KBM-7 (cell line): ENCODE measurements around the gene LCN15.
"Not testable (repeated sequence)": the region's sequence is repeated elsewhere in the genome, so short reads cannot be mapped to it uniquely, and the experiment has no call there.

Source experiments
- DNase-seq: peaks from one replicate; pipeline ENCODE4 v3.0.0-alpha.2; 2015
- in situ Hi-C: fragments of 300-500 bp; cut with MboI; formaldehyde crosslinking; loops from 2 replicates; pipeline ENCODE4 v1.14.3; 2020; ENCODE audit warnings: low sequenced_read_pairs, low pct_unique_long_range_greater_than_20kb, mixed read lengths

Gene LCN15

GRCh38 chr9:136714096-136714892 is 50.0 kb downstream of the LCN15 start:
- peak; percentile 85 for DNase-seq
- in situ Hi-C loops, result no loop called here

GRCh38 chr9:136713550-136713949 is 50.8 kb downstream of the LCN15 start:
- DNase-seq, result no peak
- in situ Hi-C loops, result no loop called here

- in situ Hi-C loops, result no loop called here
- DNase-seq, result no peak
Measured at GRCh38 chr9:136712690-136713544, 51.4 kb downstream of the LCN15 start.

- in situ Hi-C loops, result no loop called here
- DNase-seq, result peak; percentile 58
Measured at GRCh38 chr9:136711751-136712689, 52.3 kb downstream of the LCN15 start, which contains the start of gene DIPK1B. Gene DIPK1B (plus strand): TSS chr9:136712572. CDS start chr9:136712666, 94 bp downstream.

GRCh38 chr9:136711219-136711648 is 53.1 kb downstream of the LCN15 start:
- DNase-seq, in situ Hi-C loops: not testable (repeated sequence)

GRCh38 chr9:136710543-136710942 is 53.8 kb downstream of the LCN15 start:
- DNase-seq, result no peak
- in situ Hi-C loops, result no loop called here
